Smooth muscle cell of the brain vasculature (primary cell): ENCODE data around the gene SIX4.
"Not testable (repeated sequence)": the region's sequence is repeated elsewhere in the genome, so short reads cannot be mapped to it uniquely, and the experiment has no call there.

Source experiments
- DNase-seq: peaks from one replicate; pipeline ENCODE4 v3.0.0-alpha.2; 2012; ENCODE audit warnings: low read depth, low spot score

The SIX4 gene

DNA sequence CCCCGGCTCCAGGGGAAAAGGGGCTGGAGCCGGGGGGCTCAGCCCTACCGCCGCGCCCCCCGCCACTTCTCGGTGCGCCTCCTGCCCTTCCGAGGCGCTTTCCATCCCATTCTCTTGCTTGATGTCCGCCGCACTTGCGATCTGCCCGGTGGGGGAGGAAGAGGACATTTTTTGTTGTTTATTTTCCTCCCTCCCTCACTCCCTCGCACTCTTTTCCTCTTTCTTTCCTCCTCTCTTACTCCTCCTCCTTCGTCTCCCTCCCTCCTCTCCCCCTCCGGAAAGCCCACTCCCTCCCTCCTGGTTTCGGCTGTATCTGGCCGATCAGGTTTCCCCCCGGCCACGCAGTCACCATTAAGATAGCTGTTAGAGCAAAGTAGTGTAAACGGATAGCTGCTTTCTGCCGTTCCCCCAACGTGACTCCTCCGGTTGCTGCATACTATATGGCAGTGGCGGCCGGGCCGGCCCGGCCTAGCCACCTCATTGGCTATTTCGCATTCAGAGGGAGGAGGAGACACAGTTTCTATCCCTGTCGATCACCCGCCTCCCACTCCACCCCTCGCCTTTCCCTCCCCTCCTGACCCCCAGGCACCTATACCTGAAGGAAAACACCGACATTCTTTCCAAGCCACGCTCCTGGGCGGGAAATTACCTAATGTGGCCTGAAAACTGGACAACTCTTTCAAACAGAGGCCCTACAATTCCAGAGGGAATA is at the start of gene SIX4:
TSS of gene SIX4 (minus strand) at position 445 of the 712 bp plus-strand sequence. CDS start at position 168, 277 bp downstream.
- DNase-seq, result no peak

DNA sequence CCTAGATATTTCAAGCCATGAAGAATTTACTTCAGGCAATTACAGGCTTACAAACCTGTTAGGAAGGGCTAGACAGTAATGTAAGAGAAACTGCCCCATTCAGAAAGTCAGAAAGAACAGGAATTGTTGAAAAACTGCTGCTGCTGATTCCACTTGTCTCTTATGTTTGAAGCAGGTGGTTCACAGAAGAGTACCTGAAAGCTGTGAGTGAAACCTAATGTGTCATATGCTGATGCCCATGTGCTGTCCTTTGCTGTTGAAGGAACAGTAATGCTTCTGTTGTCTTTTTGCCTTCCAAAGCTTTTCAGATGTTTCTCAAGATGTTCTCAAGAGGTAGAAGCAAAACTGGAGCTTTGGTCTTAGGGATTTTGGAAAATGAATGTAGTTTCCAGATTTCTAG is 49.4 kb upstream of the SIX4 start:
- no peak for DNase-seq

DNA sequence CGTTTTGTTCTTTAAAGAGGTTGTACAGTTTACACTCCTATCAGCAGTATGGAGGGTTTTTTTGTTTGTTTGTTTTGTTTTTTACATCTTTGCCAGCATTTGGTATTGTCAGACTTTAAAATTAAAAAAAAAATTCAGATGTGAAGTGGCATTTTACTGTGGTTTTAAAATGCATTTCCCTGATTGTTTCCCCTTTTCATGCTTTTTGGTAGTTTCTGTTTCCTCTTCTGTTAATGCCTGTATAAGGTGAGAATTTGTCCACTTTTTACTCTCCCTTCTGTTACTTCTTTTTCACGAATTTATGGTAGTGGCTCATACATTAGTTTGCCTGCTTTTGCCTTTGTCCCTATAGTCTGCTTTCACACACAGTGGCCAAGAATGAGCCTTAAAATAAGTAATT is 47.0 kb upstream of the SIX4 start:
- DNase-seq, result no peak

DNA sequence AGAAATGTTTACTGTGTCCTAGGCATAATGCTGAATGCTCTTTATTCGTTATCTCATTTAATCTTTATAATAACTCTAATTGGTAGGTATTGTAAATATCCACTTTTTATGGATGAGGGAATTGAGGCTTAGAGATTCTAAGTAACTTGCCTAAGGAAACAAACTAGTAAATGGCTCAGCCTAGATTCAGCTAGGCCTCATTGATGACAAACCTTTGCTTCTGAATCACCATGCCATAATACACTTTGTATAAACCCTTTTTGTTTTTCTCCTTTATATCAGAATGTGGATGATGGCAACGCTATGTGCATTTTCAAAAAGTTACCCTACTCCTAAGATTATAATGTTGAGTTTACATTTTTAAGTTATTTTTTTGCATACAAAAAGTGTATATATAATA is 44.5 kb upstream of the SIX4 start:
- no peak for DNase-seq

DNA sequence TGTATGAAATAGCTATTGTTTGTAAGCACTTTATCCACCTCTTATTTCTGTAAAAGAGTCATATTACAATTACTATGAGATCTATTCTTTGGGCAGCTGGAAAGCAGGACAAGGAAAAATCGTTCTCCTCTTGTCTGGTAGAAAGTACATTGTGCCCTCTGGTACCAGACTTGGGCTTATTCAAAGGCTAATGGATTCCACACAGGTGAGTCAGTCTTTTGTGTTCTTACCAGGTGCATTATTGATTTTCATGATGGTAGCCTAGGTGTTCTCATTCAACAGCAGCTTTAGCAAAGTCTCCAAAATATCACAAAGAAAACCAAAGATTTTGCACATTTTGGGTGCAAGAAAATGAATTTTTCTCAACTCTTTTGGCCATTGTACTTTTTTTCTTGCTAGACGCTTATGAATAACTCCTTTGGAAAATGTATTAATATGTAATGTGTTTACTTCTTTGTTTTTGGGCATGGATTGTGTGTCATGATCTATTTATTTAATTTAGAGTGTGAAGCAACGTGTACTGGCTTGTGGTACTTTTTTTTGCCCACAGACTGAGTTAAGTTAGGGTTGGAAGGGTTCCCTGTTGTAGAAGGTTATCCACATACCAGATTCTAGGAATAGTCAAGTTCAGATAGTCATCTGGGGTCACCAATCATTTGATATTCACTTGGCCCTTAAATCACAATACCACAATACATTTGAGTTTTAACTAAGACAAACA is 36.7 kb upstream of the SIX4 start:
- no peak for DNase-seq

DNA sequence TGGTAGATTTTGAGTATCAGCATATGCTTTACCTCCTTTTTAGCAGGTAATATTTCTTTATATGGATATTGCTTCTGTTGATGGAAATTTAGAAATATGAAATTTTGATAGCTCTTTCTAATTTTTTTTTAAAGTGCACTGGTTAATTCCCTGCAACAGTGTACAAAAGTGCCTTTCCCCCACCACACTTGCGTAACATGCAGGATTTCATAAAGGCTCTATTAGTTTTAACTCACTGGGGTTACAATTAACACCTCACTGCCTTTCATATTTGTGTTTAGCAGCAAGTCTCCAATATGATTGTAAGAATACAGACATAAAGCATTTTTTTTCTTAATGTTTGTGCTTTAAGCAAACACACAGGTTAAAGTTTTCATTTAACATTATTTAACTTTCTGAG is 36.1 kb upstream of the SIX4 start:
- no peak for DNase-seq

DNA sequence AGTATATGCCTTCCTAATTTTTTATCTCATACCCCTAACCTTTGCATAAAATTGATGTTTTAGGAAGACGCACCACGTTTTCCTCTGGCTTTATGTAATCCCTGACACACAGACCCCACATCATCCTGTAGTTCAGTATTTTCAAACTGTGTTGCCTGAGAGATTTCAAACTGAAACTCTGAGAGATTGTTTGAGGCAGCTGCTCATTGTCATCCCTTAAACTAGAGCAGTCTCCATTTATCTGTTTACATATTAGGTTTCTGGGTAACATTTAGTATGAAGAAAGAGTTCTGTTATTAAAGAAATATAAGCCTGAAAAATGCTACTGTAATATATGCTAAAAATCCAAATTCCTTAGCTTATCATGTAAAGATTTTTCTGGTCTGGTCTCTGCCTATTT is 34.7 kb upstream of the SIX4 start:
- DNase-seq, result no peak

DNA sequence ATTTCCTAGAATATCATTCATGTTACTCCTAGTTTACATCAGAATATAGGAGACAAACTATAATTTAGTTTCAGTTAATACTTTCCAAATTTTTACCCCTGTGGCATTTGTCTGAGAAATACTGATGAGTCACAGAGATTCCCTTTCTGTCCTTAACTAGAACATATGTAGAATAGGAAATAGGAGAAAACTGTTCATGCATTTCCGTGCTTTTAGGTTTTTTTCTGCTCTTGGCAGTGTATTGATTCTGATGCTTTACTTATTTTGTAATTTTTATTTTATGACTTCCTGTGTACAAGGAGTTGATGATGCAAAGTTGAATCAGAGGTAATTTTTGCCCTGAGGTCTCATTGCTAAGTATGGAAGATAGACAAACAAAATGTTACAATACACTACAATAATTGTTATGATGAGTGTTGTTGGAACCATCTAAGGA is 33.4 kb upstream of the SIX4 start:
- DNase-seq, result no peak

DNA sequence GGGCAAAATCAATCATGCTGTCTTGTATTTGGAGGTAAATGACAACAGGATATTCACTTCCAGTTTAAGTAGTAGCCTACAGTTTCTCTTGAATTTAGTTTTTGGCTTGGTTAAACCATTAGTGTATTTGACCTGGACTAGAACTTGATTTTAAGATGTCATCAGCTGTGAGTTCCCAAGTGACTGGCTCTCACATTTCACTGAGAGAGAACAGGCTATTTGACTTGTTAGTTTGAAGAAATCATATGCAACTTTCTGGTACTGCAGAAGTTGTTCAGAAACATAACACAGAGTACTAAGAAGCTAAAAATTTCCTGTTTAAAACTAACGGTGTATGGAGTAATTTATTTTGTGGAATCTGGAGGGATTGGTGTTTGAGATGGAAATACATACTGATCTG is 32.7 kb upstream of the SIX4 start:
- DNase-seq, result no peak

DNA sequence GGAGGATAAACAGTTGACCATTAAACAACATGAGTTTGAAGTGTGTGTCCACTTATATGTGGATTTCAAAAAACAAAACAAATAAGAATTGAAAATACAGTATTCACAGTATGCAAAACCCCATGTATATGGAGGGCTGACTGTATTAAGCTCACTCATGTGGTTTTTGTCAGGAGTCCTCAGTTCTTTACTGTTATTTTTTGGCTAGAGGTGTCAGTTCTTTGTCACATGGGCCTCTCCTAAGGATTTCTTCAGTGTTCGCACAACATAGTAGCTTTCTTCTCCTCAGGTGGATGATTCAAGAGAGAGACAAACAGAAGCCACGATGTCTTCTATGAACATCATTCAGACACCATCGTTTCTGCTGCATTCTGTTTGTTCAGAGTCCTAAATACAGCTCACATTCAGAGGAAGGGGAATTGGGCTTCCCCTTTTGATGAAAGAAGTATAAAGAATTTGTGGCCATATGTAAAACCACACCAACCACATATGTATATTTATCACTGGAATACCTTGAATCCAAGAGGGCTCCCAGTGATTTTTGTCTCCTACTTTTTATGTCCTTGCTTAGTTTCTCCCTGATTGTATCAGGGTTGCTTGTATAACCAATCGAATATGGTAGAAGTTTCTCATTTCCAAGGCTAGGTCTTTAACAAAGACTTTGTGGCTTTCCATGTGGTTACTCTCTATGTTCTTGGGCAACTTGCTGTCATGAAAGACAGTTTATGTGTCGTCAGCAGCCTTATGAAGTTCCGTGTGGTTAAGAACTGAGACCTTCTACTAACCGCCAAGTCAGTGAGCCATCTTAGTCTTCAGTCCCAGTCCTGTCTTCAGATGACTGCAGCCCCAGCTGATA is 29.3 kb upstream of the SIX4 start:
- no peak for DNase-seq

DNA sequence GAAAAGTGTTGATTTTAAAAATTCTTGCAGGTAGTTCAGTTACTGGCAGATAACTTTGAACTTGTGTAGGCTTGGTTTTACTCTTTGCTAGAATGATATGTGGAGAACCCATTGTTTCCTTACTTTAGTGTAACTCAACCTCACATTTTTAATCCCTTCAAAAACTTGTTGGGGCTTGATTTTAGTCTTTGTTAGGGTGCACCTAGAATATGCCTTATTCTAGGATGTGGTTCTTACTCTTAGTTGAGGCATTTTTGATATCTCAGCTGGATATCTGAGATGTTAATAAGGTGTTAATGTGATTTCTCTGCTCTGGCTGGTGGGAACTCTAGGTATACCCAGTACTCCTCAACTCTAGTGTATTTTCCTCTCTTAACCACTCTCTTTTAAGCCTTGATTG is 20.4 kb upstream of the SIX4 start:
- DNase-seq, result no peak

DNA sequence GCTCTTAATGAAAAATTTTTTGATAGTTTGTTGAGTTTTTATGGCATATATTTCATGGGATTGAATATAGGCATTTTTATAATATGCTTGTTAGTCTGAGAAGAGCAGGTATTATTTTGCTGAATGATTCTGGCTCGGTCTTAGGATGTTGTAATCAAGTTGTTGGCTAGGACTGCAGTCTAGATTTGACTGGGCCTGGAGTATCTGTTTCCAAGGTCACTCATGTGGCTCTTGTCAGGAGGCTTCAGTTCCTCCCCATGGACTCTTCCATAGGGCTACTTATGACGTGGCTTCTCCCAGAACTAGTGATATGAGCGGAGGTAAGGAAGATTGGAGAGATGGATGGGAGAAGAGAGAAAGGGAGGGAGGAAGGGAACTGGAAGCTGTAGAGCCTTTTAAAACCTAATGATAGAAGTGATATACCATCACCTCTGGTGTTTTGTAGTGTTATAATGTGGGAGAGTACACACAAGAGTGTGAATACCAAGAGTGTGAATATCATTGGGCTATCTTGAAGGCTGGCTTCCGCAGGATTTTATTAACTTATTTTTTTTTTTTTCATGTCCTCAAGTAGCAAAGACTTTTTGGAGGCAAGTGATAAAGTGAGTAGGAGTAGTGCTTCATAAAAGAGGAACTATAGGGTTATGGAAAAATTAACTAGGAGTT is 14.8 kb upstream of the SIX4 start:
- DNase-seq, result no peak

DNA sequence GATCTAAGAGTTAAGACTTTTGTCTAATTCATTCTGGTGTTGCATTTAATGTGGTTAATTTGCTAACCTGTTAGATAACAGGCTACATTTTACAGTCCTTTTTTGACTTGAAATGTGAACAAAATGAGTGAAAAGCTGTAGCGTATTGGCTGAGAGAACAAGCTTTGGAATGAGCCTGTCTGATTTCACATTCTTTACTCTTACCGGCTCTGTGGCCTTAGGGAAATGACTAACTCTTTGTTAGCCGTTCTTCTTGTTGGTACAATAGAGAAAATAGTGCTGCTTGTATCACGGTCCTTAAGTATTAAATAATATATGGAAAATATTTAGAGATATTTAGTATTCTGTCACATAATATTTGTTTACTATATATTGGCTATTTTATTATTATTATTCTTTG is 12.3 kb upstream of the SIX4 start:
- no peak for DNase-seq

DNA sequence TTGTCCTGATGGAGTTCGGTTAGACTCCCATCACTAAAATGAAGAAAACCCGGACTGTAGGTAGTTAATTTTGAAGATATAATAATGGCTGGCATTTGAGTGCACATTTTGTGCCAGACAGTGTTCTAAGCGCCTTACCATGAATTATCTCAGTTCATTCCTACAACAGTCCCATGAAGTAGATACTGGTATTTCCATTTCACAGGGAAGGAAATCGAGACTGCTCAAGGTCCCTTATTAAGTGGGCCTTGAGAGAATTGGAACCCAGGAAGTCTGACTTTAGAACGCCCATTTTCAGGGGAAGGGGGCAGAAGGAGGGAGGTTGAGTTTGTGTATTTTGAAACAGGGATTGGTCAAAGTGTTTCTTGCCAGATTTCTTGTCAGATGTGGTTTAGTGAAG is 11.3 kb upstream of the SIX4 start:
- DNase-seq, result no peak

DNA sequence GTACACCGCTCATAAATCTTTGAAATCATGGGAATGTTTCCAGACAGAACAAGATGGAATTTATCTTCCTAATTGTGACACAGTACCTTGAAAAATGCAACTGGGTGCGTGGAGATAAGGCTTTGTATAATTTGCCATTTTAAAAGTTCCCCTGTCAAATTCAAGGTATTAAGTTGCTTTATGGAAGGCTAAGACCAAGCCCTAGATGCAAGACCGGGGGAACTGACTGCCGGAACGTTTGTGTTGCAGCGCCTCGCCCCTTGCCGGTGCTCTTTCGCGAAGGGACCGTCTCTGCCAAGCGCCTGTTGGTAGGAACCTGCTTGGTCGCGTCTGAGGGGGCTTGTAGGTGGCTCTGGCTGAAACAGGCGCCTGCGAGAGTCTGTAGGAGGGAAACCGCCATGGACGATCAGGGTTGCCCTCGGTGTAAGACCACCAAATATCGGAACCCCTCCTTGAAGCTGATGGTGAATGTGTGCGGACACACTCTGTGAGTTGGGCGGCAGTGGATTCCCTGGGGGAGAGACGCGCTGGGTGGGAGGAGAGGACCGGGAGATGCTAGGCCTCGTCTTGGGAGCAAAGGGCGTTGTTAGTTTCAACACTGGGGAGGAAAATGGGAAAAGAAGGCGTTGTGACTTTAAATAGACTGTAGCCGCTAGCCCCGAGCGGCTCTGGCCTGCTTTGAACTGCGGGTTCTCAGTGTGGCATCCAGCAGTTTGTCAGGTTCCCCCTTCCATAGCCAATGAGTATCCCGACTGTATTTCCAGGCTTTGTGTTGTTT is 10.5 kb upstream of the SIX4 start, which contains the start of gene MNAT1:
TSS of gene MNAT1 (plus strand) at position 297 of the 778 bp plus-strand sequence. CDS start at position 399, 102 bp downstream.
- DNase-seq, result no peak

DNA sequence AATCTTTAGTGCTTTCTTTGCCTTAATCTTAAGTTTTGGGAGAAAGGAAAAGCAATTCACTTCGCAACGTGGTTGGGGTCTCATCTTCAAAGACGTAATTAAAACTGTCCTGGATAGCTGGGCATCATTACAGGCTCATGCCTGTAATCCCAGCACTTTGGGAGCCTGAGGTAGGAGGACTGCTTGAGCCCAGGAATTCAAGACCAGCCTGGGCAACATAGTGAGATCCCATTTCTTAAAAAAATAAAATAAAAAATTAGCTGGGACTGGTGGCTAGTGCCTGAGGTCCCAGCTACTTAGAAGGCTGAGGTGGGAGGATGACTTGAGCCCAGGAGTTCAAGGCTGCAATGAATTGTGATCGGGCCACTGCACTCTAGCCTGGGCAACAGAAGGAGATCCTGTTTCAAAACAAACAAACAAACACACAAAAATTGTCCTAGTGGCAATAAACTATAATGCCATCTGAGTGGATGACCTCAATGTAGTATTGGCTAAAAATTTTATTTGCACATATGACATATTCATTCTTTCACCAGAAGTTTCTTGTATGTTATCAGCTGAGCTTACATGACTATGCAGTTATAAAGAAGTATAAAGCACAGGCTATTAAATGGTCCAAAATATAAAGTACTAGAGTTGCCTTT is 8.8 kb upstream of the SIX4 start:
- DNase-seq, result no peak

DNA sequence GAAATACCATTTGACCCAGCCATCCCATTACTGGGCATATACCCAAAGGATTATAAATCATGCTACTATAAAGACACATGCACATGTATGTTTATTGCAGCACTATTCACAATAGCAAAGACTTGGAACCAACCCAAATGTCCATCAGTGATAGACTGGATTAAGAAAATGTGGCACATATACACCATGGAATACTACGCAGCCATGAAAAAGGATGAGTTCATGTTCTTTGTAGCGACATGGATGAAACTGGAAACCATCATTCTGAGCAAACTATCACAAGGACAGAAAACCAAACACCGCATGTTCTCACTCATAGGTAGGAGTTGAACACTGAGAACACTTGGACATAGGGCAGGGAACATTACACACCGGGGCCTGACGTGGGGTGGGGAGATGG is 7.1 kb upstream of the SIX4 start:
- not testable (repeated sequence) for DNase-seq

DNA sequence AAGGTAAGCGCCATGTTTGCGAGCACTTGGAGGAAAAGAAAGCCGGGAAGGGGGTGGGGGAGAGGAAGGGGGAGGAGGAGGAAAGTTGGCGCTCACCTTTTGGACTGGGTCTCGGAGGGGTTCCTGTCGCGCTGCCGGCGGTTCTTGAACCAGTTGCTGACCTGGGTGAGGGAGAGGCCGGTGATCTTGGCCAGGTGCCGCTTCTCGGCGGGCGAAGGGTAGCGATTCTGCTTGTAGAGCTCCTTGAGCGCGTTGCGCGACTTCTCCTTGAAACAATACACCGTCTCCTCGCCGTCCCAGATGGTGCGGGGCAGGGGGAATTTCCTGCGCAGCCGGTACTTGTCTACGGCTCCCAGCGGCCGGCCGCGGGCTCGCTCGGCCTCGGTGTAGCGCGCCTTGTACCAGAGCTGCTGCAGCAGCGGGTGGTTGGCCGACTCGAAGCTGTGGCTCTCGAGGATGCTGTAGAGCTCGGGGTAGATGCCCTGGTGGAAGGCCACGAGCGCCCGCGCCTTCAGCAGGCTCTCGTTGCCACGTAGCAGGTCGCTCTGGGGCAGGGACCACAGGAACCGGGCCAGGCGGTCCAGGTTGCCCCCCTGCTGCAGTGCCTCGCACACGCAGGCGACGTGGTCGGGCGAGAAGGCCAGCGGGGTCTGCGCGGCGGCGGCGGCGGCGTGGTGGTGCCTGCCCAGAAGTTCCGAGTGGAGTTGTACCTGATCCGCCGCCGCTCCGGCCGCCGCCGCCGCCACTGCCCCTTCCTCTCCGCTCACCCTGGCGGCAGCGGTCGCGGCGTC is 840 bp downstream of the SIX4 start:
- no peak for DNase-seq

DNA sequence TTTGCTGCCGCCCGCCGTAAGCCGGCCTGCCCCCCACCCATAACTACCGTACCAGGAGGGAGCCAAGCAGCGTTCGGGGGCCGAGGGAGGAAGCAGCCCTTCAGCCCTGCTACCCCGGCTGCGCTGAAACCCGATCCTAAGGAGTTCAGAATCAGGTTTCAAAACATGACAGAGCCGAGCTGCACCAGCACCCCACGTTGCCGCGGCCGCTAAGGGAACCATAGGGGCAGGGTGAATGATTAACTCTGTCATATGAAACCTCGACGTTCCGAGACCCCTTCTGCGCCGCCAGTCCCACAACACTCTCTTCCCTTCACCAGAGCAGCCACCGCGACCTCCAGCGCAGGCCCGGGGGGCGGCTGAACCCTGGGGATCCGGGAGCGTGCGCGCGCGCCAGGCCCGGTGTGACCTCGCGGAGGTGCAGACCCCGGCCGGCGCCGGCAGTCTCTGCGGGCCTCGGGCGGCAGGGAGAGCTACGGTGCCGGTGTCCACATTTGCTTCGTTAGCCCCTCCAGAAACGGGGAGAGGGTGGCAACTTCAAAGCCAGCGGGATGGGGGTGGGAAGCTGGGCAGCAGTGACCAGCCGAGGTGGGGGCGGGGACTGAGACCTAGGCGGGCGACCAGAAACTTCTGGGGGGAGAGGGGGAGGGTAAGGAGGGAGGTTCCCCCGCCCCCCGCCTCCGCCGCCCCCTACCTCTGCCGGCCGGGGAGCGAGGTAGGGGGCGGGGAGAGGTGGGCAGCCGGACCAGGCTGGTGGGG is 1.6 kb downstream of the SIX4 start:
- no peak for DNase-seq
